SK-N-SH (cell line): ENCODE results near the gene NEAT1.

Experiments used
- CTCF ChIP-seq: fragments of 200-600 bp; sonication (generic); IDR thresholded peaks from 2 replicates; pipeline ENCODE4 v1.6.1; 2017; ENCODE audit warnings: antibody characterized with exemption, mild to moderate bottlenecking, moderate library complexity
- EP300 ChIP-seq, 2 experiments: IDR thresholded peaks; 2 replicates each; pipeline versions ENCODE4 v1.4.0 to v1.6.1; 2012; ENCODE audit warnings: borderline replicate concordance in 1 of 2, low read depth in 1 of 2, low read length in 1 of 2
- RXRA ChIP-seq: IDR thresholded peaks from 2 replicates; pipeline ENCODE4 v1.4.0; 2012; ENCODE audit warnings: low read depth, mild to moderate bottlenecking, borderline replicate concordance
- TAF1 ChIP-seq: IDR thresholded peaks from 2 replicates; pipeline ENCODE4 v1.6.1; 2012; ENCODE audit warnings: low read depth, mild to moderate bottlenecking, low read length, moderate library complexity, borderline replicate concordance
- TCF12 ChIP-seq: IDR thresholded peaks from 2 replicates; pipeline ENCODE4 v1.4.0; 2012
- ZBTB33 ChIP-seq: IDR thresholded peaks from 2 replicates; pipeline ENCODE4 v1.4.0; 2012; ENCODE audit warnings: low read depth, borderline replicate concordance

GRCh38 chr11:65422633-65423515, at the start of gene NEAT1:
- TF ChIP-seq ZBTB33 (peak; percentile 58; the same call in 1 of the 2 replicates), CTCF (no peak), TAF1 (peak; percentile 100), EP300 (IDR thresholded peaks at IDR 0.05; ENCODE audit: borderline replicate concordance in 1 of 2, low read depth in 1 of 2, low read length in 1 of 2) (peak in 1 of 2 experiments; percentile 35; a peak in 1 of 4 replicates), TCF12 (peak; percentile 50; the same call in 1 of the 2 replicates), RXRA (peak; percentile 93)
